Testis (tissue), 3 donors: ENCODE data around the gene ANKRD35. TPM values are rescaled to one million over a fixed set of nuclear protein-coding genes. Genes with fewer than 3 reads are reported as not detected.

ENCODE experiments used
- DNase-seq: peaks from one replicate; pipeline ENCODE4 v3.0.0-alpha.2; 2019
- H3K27ac ChIP-seq, 2 donors: fragments of 200-600 bp; sonication (generic); one replicate each; pipeline ENCODE4 v1.5.1; 2019
- H3K27me3 ChIP-seq: fragments of 200-600 bp; sonication (generic); one replicate; pipeline ENCODE4 v1.5.1; 2019
- H3K36me3 ChIP-seq: fragments of 200-600 bp; sonication (generic); one replicate; pipeline ENCODE4 v1.5.1; 2017; ENCODE audit warnings: low read depth; ENCODE audit errors: missing control alignments
- H3K4me1 ChIP-seq: fragments of 200-600 bp; sonication (generic); one replicate; pipeline ENCODE4 v1.5.1; 2019
- H3K4me3 ChIP-seq, 2 donors: fragments of 200-600 bp; sonication (generic); one replicate each; pipeline ENCODE4 v1.5.1; 2017 to 2019
- H3K9me3 ChIP-seq: fragments of 200-600 bp; sonication (generic); one replicate; pipeline ENCODE4 v1.5.1; 2017
- POLR2A ChIP-seq: fragments of 450-650 bp; IDR thresholded peaks from one replicate; pipeline ENCODE4 v1.6.1; 2017; ENCODE audit warnings: antibody characterized with exemption, mild to moderate bottlenecking, moderate library complexity
- WGBS, 2 donors: methylation state at CpG; one replicate each; pipeline ENCODE4 v1.1.5; 2018; 5-methylcytosine and 5-hydroxymethylcytosine counted together
- intact Hi-C: fragments of 100-400 bp; cut with DNase I; formaldehyde crosslinking; loops from one replicate; pipeline ENCODE4 v1.15.1; 2023; ENCODE audit warnings: low total_unique reads
- polyA plus RNA-seq: library from polyadenylated mRNA; stranded (reverse); fragments of 350-450 nt; fragmentation: Illumina TruSeq; extraction: RNeasy Lipid Tissue Mini Kit (QIAGEN cat#74804); gene quantifications from one replicate; pipeline ENCODE4 v1.2.3, GENCODE V29; 2014; ENCODE audit warnings: low read depth, low replicate concordance; ENCODE audit not compliant: insufficient read depth
- total RNA-seq, 2 donors: library from RNA; depleted of rRNA; stranded (reverse); fragments of >200 nt; gene quantifications; one replicate each; pipeline ENCODE4 v1.2.3, GENCODE V29; 2016
- TF ChIP-seq, protein P1 (sequence below), 3 experiments: fragments of 450-650 bp in 2 of 3; fragments of 200-600 bp in 1 of 3; sonication (generic) in 1 of 3; IDR thresholded peaks; one replicate each; pipeline ENCODE4 v1.5.1; 2016 to 2019; ENCODE audit warnings: antibody characterized with exemption in 3 of 3, mild to moderate bottlenecking in 2 of 3, moderate library complexity in 1 of 3

ANKRD35 gene
- total and polyA plus RNA-seq, 3 donors from 2014 or later: 1.3 to 3.3 (median 1.7) TPM

DNA sequence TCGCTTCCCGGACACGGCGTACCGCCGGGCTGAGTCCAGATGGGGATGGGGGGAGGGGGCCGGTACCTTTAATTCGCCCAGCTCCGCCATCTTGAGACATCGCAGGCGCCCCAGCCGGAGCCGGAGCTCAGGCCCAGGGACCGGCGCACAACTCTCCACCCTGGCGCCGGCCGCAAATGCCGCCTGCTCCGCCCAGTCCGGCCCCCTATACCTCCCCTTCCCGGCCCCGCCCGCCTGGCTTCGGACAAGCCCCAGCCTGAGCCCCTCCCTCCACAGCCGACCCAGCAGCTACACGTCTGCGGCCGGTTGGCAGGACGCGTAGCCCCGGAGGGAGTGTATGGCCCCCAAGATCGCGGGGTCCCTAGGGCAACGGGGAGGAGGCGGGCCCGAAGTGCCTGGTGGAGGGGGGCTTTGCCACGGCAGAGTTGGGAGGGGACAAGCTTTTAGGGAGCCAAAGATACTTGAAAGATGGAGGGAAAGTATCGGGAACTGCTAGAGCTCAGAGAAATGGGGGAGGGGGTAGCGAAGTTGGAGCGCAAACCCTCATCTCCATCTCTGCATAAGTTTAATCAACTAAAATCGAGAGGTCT, 26.7 kb downstream of the ANKRD35 start, which contains the start of gene PIAS3:
TSS of gene PIAS3 (minus strand) at position 181 of the 590 bp plus-strand sequence. CDS start at position 90, 91 bp downstream.
- Histone ChIP-seq H3K4me3 (peak within 1 kb of the TSS; percentile 82 to 85), H3K27ac (peak within 1 kb of the TSS; percentile 88 to 91), H3K4me1 (peaks cover 13% of the 10 kb centered on the region), H3K27me3 (no peaks in the 10 kb centered on the region), H3K36me3 (no peaks in the 10 kb centered on the region), H3K9me3 (no peaks in the 10 kb centered on the region)
- intact Hi-C loops: no loop called here
- WGBS, 2 donors: 1 to 2% methylated on average over 9 to 41 of the region's 42 CpGs
- TF ChIP-seq, protein P1, sequence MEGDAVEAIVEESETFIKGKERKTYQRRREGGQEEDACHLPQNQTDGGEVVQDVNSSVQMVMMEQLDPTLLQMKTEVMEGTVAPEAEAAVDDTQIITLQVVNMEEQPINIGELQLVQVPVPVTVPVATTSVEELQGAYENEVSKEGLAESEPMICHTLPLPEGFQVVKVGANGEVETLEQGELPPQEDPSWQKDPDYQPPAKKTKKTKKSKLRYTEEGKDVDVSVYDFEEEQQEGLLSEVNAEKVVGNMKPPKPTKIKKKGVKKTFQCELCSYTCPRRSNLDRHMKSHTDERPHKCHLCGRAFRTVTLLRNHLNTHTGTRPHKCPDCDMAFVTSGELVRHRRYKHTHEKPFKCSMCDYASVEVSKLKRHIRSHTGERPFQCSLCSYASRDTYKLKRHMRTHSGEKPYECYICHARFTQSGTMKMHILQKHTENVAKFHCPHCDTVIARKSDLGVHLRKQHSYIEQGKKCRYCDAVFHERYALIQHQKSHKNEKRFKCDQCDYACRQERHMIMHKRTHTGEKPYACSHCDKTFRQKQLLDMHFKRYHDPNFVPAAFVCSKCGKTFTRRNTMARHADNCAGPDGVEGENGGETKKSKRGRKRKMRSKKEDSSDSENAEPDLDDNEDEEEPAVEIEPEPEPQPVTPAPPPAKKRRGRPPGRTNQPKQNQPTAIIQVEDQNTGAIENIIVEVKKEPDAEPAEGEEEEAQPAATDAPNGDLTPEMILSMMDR (IDR thresholded peaks at IDR 0.05): peak in 1 of 3 experiments; percentile 7
- peak; percentile 20 for TF ChIP-seq POLR2A
- DNase-seq: peak; percentile 97

DNA sequence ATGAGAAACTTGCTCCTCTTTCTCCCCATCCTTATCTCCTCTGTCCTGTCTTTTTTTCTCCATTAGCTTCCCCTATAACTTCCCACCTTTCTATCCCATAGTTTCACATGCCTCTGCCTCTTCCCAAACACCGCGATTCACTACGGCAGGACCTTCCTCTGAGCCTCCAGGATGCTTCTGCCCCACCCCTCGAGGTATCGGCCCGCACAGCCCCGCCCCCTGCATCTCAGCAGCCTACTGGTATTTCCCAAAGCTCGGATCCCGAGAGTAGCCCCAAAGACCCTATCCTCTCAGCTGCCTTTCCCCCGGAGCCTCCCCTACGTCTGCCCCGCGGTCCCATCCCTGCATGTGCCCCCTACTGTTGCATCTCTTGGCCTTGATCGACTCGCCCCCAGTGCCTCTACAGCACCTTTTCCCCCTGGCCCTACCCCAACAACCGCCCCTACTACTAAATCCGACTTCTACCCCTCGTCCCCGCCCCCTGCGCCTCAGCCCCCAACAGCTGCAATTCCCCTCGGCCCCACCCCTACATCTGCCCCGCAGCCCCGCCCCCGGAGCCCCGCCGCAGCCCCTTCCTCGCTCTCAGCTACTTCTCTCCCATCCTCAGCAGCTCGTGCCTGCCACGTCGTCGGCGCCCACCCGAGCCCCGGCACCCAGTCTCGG, 27.3 kb downstream of the ANKRD35 start:
- intact Hi-C loops: no loop called here
- no peaks in the 10 kb centered on the region for H3K36me3 ChIP-seq
- no peak for TF ChIP-seq POLR2A
- TF ChIP-seq, protein P1 (IDR thresholded peaks at IDR 0.05): no peak
- no peaks in the 10 kb centered on the region for H3K27me3 ChIP-seq
- peaks cover 13% of the 10 kb centered on the region for H3K4me1 ChIP-seq
- H3K27ac ChIP-seq: peak overlapping the region; percentile 88 to 91
- DNase-seq: peak; percentile 73
- 0 to 1% methylated on average over 22 to 35 of the region's 35 CpGs for whole genome bisulfite sequencing, 2 donors
- H3K9me3 ChIP-seq: no peaks in the 10 kb centered on the region
- peak overlapping the region; percentile 82 to 85 for H3K4me3 ChIP-seq

DNA sequence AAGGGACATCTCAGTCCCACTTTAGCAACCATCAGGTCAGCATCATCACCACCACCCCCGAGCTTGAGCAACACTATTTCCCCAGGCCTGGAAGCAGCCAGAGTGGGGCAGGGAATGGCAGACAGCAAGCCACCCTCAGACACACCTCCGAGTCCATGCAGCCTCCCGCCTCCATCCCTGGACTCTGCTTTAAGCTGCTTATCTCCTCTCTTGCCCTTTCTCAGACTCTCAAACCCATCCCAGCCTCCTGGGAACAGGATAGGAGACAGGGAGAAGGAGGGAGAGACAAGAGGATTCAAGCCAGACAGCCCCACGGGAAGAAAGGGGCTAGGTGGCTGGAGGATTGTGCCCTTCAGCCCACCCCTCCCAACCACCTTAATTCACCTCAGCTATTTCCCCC, 28.5 kb downstream of the ANKRD35 start:
- Histone ChIP-seq H3K27me3 (no peaks in the 10 kb centered on the region), H3K4me3 (no peak overlapping the region), H3K9me3 (no peaks in the 10 kb centered on the region), H3K36me3 (no peaks in the 10 kb centered on the region), H3K4me1 (peaks cover 13% of the 10 kb centered on the region), H3K27ac (no peak overlapping the region)
- WGBS, 2 donors: 78 to 89% methylated on average over 4 of the region's 4 CpGs
- TF ChIP-seq, protein P1 (IDR thresholded peaks at IDR 0.05): no peak
- TF ChIP-seq POLR2A: no peak
- intact Hi-C loops: no loop called here
- no peak for DNase-seq

DNA sequence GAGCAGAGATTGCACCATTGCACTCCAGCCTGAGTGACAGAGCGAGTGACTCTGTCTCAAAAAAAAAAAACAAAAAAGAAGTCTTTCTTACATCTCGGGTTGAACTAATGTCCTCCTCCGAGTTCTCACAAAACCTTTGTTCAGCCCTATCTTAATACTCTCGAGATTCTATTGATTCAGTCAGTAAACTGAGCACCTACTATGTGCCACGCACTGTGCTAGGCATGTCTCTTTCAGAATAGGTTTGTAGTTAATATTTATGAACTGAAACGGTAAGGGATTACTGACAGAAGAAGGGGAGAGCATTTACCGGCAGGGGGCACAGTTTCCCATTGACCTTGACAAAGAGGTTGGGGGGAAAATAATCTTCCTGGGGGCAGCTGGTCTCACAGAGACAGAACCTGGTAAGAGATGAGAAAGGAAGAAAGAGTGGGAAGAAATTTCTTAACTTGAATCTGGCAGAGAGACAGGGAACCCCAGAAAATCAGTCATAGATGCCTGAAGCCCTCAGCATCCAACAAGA, 30.2 kb downstream of the ANKRD35 start:
- Histone ChIP-seq H3K9me3 (no peaks in the 10 kb centered on the region), H3K27me3 (no peaks in the 10 kb centered on the region), H3K27ac (no peak overlapping the region), H3K4me3 (no peak overlapping the region), H3K36me3 (no peaks in the 10 kb centered on the region), H3K4me1 (peaks cover 13% of the 10 kb centered on the region)
- TF ChIP-seq, protein P1 (IDR thresholded peaks at IDR 0.05): no peak
- no peak for TF ChIP-seq POLR2A
- intact Hi-C loops: no loop called here
- DNase-seq: no peak
- WGBS, 2 donors: 81 to 83% methylated on average over 7 of the region's 7 CpGs
